Neural progenitor cell (in vitro differentiated cells): ENCODE data around the gene KBTBD4.

ENCODE experiments used
- CTCF ChIP-seq: fragments of 200-600 bp; sonication (generic); IDR thresholded peaks from 2 replicates; pipeline ENCODE4 v1.5.1; 2017; ENCODE audit warnings: antibody characterized with exemption, mild to moderate bottlenecking
- EZH2 ChIP-seq: fragments of 200-600 bp; sonication (generic); IDR thresholded peaks from 2 replicates; pipeline ENCODE4 v1.6.1; 2017; ENCODE audit warnings: antibody characterized with exemption, mild to moderate bottlenecking, moderate library complexity
- EZH2phosphoT487 ChIP-seq: fragments of 200-600 bp; sonication (generic); IDR thresholded peaks from 2 replicates; pipeline ENCODE4 v1.6.1; 2017; ENCODE audit warnings: antibody characterized with exemption

GRCh38 chr11:47591764-47592163 lies 13.0 kb upstream of the KBTBD4 start:
- TF ChIP-seq CTCF = no peak
- TF ChIP-seq EZH2phosphoT487 = no peak
- no peak for TF ChIP-seq EZH2
